Prostate gland (tissue), 2 donors: ENCODE data around the gene CHST11. TPM values are rescaled to one million over a fixed set of nuclear protein-coding genes. Genes with fewer than 3 reads are reported as not detected.
A peak's percentile ranks its signal among the peaks of the same experiment; 100 is the strongest.

ENCODE experiments used
- DNase-seq: peaks from one replicate; pipeline ENCODE4 v3.0.0-alpha.2; 2019; ENCODE audit warnings: low spot score
- H3K27ac ChIP-seq, 2 donors: fragments of 200-600 bp; sonication (generic); 2 replicates each; pipeline ENCODE4 v1.5.1; 2017 to 2019
- H3K27me3 ChIP-seq: fragments of 200-600 bp; sonication (generic); replicated peaks from 2 replicates; pipeline ENCODE4 v1.5.1; 2019; ENCODE audit not compliant: insufficient read depth
- H3K36me3 ChIP-seq, 2 donors: fragments of 200-600 bp; sonication (generic); 1 replicate in 1 of 2; 2 replicates in 1 of 2; pipeline versions ENCODE4 v1.5.1 to v1.8.1; 2017 to 2019
- H3K4me1 ChIP-seq: fragments of 200-600 bp; sonication (generic); replicated peaks from 2 replicates; pipeline ENCODE4 v1.5.1; 2019
- H3K4me3 ChIP-seq, 2 donors: fragments of 200-600 bp; sonication (generic); 2 replicates each; pipeline ENCODE4 v1.5.1; 2017 to 2019
- H3K9me3 ChIP-seq: fragments of 200-600 bp; sonication (generic); 2 replicates; pipeline ENCODE4 v1.5.1; 2017
- POLR2A ChIP-seq: fragments of 450-650 bp; IDR thresholded peaks from one replicate; pipeline ENCODE4 v1.6.1; 2016; ENCODE audit warnings: antibody characterized with exemption, mild to moderate bottlenecking
- POLR2AphosphoS5 ChIP-seq: sonication (generic); formaldehyde crosslinking; IDR thresholded peaks from one replicate; pipeline ENCODE4 v1.6.1; 2017; ENCODE audit warnings: antibody characterized with exemption
- WGBS: methylation state at CpG from one replicate; pipeline ENCODE4 v1.1.5; 2018; 5-methylcytosine and 5-hydroxymethylcytosine counted together
- intact Hi-C: fragments of 100-400 bp; cut with DNase I; formaldehyde crosslinking; loops from one replicate; pipeline ENCODE4 v1.14.2; 2022
- total RNA-seq, 2 donors: library from RNA; depleted of rRNA; stranded (reverse); fragments of >200 nt; gene quantifications; one replicate each; pipeline ENCODE4 v1.1.0, GENCODE V29; 2016
- TF ChIP-seq, protein P1 (sequence below), 4 experiments: fragments of 200-600 bp in 2 of 4; fragments of 450-650 bp in 2 of 4; sonication (generic) in 2 of 4; IDR thresholded peaks; 1 replicate in 3 of 4; 2 replicates in 1 of 4; pipeline ENCODE4 v1.5.1; 2016 to 2019; ENCODE audit warnings: antibody characterized with exemption in 4 of 4, mild to moderate bottlenecking in 2 of 4, moderate library complexity in 2 of 4

Gene CHST11
- total RNA-seq, 2 donors from 2014 or later: 10.4 to 25.4 TPM

DNA sequence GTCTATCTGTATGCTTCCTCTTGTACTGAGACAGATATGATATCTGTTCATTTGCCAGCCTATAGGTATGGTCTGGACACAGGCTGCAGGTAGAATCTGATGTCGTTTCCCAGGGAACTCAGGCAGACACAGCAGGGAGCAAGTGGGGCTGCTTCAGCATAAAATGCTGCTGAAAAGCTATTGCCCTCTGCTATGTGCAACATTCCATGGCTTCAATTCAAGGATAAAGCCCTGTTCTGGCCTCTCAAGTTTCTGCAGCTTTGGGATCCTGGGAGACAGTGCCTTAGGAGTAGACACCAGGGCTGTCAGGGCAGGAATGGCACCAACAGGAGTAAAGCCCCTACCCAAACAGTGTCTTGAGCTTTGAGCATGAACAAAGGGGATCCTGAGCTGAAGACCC, 327.8 kb downstream of the CHST11 start:
- TF ChIP-seq, protein P1, sequence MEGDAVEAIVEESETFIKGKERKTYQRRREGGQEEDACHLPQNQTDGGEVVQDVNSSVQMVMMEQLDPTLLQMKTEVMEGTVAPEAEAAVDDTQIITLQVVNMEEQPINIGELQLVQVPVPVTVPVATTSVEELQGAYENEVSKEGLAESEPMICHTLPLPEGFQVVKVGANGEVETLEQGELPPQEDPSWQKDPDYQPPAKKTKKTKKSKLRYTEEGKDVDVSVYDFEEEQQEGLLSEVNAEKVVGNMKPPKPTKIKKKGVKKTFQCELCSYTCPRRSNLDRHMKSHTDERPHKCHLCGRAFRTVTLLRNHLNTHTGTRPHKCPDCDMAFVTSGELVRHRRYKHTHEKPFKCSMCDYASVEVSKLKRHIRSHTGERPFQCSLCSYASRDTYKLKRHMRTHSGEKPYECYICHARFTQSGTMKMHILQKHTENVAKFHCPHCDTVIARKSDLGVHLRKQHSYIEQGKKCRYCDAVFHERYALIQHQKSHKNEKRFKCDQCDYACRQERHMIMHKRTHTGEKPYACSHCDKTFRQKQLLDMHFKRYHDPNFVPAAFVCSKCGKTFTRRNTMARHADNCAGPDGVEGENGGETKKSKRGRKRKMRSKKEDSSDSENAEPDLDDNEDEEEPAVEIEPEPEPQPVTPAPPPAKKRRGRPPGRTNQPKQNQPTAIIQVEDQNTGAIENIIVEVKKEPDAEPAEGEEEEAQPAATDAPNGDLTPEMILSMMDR (IDR thresholded peaks at IDR 0.05): no peak
- no peak for TF ChIP-seq POLR2AphosphoS5
- TF ChIP-seq POLR2A: no peak
- no peak overlapping the region for H3K27ac ChIP-seq
- WGBS: 71% methylated on average over 1 of the region's 1 CpG
- no peaks in the 10 kb centered on the region for H3K4me1 ChIP-seq
- no peaks in the 10 kb centered on the region for H3K36me3 ChIP-seq
- H3K4me3 ChIP-seq: no peak overlapping the region
- H3K27me3 ChIP-seq: no peaks in the 10 kb centered on the region
- H3K9me3 ChIP-seq: no peaks in the 10 kb centered on the region
- no peak for DNase-seq
- intact Hi-C loops: no loop called here

DNA sequence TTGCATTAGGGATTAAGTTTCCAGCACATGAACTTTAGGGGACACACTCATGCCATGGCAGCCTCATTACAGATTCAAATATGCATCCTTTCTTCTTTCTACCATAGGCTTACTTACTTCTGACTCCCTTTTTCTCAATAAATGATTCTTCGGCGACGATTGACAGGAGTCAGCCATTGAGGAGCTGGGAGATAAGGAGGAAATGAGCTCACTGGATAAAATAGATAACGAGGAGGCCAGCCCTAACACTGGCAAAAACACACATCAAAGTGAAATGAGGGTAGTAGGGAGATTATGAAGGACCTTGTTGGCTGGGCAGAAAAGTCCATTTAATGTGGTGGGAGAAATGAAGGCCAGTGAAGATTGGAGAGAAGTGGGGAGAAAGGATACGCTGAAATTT, 329.1 kb downstream of the CHST11 start:
- intact Hi-C loops: no loop called here
- no peak for DNase-seq
- Histone ChIP-seq H3K4me1 (no peaks in the 10 kb centered on the region), H3K9me3 (no peaks in the 10 kb centered on the region), H3K27ac (no peak overlapping the region), H3K4me3 (no peak overlapping the region), H3K27me3 (no peaks in the 10 kb centered on the region), H3K36me3 (no peaks in the 10 kb centered on the region)
- TF ChIP-seq, protein P1 (IDR thresholded peaks at IDR 0.05): no peak
- TF ChIP-seq POLR2AphosphoS5: no peak
- 95% methylated on average over 5 of the region's 5 CpGs for WGBS

DNA sequence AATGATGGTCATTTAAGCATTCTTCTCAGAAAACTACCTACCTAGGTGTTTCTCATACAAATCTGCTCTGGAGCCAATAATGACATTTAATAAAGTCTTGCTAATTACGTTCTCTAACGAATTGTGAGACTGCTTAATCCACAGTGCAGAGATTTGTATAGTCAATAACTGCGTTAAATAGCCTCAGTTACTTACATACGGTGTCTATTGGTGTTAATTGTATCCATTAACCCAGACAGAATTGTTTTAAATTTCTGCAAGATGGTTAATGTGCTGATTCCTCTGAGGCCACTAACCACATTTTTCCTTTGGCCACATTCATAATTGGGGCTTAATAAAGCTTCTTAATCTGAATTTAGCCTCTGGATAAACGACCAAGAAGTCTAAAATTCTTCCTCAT, 329.6 kb downstream of the CHST11 start:
- TF ChIP-seq POLR2A (no peak), POLR2AphosphoS5 (no peak)
- TF ChIP-seq, protein P1 (IDR thresholded peaks at IDR 0.05): no peak
- 93% methylated on average over 5 of the region's 5 CpGs for WGBS
- intact Hi-C loops: no loop called here
- H3K36me3 ChIP-seq: no peaks in the 10 kb centered on the region
- H3K27ac ChIP-seq: no peak overlapping the region
- DNase-seq: no peak
- H3K4me3 ChIP-seq: no peak overlapping the region
- H3K27me3 ChIP-seq: no peaks in the 10 kb centered on the region
- H3K9me3 ChIP-seq: no peaks in the 10 kb centered on the region
- no peaks in the 10 kb centered on the region for H3K4me1 ChIP-seq

DNA sequence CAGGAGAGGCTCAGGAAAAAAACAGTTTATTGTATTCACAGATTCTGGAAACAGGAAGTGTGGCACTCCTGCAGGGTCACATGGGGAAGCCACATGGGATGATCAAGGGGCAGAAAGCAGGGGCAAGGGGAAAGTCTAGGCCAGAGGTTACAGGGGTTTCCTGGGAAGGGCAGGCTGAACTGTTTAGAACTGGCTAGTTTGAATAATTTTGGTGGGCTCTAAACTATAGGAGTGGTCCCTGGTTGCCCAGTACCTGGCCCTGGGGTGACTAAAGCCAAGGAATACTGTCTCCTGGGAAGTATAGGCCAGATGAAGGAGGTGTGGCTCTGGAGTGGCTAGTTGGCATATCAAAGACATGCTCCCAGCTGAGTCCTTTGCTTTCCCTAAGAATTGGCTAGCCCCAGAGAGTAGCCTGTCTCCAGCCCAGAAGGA, 332.1 kb downstream of the CHST11 start:
- Histone ChIP-seq H3K27ac (no peak overlapping the region), H3K27me3 (no peaks in the 10 kb centered on the region), H3K36me3 (no peaks in the 10 kb centered on the region), H3K4me3 (no peak overlapping the region), H3K4me1 (no peaks in the 10 kb centered on the region), H3K9me3 (no peaks in the 10 kb centered on the region)
- DNase-seq: no peak
- TF ChIP-seq, protein P1 (IDR thresholded peaks at IDR 0.05): no peak
- TF ChIP-seq POLR2AphosphoS5 (no peak), POLR2A (no peak)
- intact Hi-C loops: no loop called here

DNA sequence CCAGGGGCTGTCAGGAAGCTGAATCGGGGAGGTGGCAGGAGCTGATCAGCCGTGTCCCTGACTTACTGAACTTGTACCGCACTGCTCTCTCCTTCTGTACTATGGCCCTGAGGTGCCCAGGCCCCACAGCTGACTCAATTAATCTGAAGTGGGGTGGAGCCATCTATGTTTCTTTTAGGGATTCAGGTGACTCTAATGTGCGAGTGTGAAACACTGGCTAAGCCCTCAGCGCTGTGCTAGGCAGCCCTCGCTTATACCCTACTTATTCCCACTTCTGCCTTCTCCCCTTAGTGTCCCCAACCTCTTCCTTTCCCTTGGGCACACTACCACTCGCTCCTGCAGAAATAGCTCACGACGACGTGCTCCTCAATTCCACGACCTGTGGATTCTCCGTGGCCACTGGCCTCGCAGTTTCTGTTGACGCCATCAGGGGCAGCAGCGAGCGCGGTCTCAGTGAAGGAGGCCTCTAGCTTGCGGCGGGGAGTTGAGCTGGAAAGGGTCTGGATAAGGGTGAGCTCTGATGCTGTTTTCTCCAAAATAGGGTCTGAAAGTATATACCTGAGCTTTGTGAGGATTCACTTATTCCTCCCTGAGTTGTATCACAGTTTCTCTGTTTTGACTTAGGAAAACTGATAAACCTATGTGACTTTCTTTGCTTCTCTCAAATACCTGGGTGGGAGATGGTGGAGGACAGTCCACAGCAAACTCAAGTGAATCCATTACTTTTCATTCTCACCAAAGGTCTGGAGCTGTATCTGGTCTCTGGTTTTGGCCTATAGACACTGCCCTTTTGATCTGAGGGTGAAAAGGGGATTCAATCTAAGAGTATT, 333.8 kb downstream of the CHST11 start:
- Histone ChIP-seq H3K9me3 (no peaks in the 10 kb centered on the region), H3K27me3 (no peaks in the 10 kb centered on the region), H3K4me1 (no peaks in the 10 kb centered on the region), H3K36me3 (no peaks in the 10 kb centered on the region), H3K27ac (no peak overlapping the region), H3K4me3 (no peak overlapping the region)
- TF ChIP-seq, protein P1 (IDR thresholded peaks at IDR 0.05): peak in 2 of 4 experiments; percentile 9 to 27
- no peak for TF ChIP-seq POLR2A
- no peak for DNase-seq
- intact Hi-C loops: no loop called here
- WGBS: 63% methylated on average over 19 of the region's 19 CpGs
